ENCODE data around the gene CHST15.
"Not testable (repeated sequence)": the region's sequence is repeated elsewhere in the genome, so short reads cannot be mapped to it uniquely, and the experiment has no call there.

Gene CHST15

DNA sequence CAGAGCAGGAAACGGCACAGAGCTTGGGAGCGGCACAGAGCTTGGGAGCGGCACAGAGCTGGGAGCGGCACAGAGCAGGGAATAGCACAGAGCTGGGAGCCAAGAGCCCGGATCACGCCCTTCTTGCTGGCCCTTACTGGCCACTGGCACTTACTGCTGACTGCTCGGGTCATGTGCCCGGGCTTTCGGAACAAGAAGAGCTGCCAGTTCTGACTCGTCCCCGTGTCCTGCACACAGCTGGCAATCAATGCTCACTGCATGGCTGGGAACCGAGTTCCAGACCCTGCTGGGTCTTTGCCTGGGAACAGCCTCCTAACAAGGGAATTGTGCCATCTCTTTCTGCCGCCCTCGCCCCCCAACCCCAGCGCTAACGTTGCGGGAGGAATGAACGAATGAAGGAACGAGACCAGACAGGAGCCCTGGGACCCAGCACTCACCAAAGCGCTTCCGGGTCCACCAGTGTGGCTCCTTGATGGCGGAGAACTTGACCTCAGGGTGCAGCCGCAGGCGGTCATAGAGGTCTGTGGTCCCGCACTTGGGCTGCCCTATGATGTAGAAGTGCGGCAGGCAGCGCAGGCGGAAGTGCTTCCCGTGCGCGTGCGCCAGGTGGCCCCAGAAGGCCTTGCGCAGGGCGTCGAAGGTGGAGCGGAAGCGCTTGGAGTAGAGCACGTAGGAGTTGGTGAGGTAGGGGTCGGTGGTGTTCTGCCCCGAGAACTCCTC lies 49.1 kb downstream of the CHST15 start:
- no peak for DNase-seq (ENCODE audit: low read depth, low spot score)

DNA sequence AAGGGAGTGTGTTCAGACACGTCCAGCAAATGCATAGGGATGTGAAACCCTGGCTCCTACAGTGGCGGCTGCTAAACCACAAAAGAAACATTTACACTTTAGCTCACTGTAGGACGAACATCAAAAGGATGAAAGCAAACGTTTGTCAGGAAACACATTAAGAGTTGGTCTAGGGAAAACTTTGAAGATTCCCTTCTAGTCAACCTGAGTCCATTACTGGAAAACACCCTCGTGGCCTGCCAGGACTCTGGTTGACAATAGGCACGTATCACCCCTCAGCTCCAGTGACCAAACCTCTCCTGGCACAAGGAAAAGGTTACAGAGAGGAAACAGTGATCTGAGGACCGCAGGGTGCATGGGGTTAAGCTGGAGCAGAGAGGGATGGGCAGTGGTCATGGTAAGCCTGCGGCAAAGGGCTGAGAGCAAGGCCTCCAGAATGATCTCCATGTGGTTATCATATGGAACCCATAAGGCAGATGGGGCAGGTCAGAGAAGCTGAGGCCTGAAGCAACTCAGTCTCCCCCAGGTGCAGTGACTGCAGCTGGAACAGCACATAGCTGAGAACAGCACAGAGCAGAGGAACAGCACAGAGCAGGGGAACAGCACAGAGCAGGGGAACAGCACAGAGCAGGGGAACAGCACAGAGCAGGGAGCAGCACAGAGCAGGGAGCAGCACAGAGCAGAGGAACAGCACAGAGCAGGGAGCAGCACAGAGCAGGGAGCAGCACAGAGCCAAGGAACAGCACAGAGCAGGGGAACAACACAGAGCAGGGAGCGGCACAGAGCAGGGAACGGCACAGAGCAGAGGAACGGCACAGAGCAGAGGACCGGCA lies 49.9 kb downstream of the CHST15 start:
- no peak for DNase-seq (ENCODE audit: low read depth, low spot score)

DNA sequence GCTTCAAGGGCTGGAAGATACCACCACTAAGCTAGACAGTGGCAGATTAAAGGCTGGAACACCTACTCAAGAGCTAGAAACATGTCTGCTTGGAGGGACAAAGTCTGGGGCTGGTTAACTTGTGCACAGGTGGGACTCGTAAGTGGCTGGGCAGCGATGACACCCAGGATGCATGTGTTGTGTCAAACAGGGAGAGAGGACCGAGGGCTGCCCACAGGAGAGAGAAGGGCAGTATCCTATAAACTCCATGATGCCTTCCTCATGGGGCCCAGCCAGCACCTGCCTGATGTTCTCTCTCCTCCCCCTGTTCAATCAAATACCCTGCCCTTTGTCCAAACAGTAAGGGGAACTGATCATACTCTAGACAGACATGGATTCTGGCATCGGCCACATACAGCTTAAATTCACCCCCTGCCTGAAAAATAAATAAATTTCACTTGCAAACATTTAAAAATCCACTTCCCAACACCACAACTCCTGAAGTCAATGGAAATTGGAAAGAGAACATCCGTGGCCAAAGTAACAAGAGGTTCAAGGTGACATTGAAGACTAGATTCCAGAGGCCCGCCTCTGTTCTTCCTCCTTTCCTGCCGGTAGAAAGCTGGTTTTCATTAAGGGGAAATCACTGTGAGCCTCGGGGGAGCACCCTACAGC lies 50.6 kb downstream of the CHST15 start:
- DNase-seq (ENCODE audit: low read depth, low spot score): no peak

DNA sequence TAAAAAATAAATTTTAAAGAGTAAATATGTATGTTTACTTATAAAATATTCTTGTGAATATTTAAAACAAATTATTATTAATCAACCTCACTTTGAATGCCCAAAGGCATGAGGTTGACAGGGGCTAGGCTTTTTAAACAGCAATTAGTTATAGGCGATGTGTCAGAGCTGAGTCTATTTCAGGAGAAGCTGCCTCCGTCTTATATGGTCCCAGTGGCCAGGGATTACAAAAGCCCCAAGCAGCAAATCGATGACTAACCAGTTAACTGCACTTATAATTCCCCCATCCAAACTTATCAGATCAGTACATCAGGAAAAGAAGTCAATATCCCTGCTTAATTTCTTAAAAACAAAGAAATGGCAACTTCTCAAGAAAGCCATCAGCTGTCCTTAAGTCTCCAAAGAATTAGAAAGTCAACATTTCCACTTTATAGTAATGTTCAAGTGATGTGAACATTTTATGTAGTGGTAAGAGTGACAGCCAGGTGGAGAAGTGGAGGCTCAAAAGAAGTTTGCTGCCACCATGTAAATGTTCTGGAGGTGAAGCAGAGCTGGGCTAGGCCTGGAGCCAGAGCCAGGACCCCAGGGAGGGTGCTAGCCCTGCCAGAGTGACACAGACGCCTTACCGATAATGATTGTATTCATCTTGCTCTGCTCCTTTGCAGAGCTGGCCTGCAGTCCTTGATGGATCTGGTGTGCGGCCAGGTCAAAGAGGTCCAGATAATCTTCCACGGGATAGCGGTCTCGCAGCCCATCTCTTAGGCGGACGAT lies 51.5 kb downstream of the CHST15 start:
- DNase-seq (ENCODE audit: low read depth, low spot score): no peak

DNA sequence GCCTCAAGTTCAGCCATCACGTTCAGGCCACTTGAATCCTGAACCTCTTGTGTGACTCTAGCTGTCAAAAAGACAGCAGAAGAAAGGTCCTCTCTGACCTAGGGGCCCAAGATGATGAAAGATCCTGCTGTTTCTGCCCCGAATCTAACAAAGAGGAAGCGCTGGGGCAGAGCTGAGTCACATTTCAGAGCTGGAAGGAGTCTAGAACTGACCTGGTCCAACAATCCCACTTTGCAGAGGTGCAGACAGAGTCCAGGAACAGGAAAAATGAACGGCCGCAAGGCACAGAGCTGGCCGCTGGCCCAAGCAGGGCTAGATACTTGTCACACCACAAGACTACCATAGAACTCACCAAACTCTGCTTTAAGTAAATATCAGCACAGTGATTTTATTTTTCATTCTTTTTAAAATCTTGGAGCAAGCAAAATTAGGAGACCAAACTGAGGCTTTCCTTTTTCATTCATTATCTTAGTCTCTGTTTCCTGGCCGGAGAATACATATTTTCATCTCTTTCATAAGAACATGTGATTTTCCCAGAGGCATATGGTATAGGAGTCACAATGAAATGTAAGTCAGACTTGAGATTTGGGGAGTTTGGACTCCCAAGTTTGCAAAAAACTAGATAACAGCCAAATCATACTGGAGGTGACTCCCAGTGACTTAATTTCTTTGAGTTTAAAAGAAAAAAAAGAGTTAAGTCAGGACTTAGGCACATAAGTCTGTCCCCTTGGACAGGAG lies 52.8 kb downstream of the CHST15 start:
- no peak for DNase-seq (ENCODE audit: low read depth, low spot score)

DNA sequence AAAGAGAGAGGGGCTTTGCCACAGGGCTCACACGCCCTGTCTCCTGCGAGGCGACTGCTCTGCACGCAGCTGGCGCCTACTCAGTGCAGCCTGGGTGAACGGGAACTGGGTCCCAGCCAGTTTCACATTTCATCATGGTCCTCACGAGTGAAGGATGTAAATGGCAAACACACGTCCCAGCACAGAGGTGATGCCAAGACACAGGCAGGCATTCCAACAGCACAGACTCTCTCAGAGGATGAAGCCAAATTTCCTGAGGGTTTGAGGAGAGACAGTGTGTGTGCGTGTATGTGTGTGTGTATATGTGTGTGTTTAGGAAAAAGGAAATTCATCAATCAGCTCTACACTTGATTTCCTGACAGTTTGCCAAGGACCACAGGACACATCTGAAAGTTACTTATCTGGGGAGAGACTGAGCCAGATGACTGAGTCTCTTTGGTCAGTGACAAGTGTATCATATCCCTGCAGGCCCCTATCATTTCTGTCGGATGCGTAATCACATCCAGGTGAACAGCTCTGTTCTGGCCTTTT lies 53.9 kb downstream of the CHST15 start:
- DNase-seq (ENCODE audit: low read depth, low spot score): no peak

DNA sequence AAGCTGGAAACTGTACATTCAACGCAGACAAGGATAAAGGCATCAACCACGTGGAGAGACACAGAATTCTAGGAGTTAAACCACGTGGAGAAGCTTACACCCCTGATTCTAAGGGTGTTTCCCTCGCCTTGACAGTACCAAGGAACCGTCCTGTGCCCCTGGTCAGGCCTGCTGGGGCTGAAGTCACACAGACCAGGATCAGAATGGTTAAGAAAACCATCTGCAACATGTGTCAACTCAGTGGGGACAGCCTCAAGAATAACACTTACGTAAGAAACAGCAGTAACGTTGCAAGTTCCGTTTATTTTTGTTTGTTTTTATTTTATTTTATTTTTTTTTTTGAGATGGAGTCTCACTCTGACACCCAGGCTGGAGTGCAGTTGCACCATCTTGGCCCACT lies 55.6 kb downstream of the CHST15 start:
- DNase-seq (ENCODE audit: low read depth, low spot score): no peak

DNA sequence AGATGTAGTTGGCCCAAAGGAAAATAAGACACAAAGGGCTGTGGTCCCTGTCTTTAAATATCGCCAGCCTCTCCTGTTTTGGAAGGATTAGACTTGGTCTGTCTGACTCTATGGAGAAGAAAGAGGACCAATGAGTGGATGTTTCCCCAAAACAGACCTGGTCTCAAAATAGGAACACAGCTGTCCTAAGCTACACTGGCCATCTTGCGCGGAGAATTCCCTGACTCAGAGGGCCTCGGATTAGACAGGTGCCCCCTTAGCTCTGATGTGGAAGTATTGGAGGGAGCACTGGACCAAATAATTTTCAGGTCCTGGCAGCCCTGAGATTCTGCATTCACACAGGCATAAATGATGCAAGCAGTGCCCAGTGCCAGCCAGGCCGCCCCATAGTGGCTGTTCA lies 56.1 kb downstream of the CHST15 start:
- DNase-seq (ENCODE audit: low read depth, low spot score): no peak

DNA sequence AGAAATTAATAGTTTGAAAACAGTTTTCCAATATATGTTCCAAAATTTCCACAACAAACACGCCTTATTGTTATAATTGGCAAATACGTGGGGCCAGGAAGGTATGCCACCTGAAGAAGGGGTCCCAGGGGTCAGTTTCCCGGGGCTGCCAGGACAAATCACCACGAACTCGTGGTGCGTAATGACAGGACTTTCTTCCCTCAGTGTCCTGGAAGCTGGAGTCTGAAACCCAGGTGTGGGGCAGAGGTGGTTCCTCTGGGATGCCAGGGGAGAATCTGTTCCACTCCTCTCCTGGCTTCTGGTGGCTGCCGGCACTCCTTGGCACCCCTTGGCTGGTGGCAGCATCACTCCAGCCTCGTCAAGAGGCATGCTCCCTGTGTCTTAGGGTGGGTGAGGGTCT lies 56.7 kb downstream of the CHST15 start:
- no peak for DNase-seq (ENCODE audit: low read depth, low spot score)

DNA sequence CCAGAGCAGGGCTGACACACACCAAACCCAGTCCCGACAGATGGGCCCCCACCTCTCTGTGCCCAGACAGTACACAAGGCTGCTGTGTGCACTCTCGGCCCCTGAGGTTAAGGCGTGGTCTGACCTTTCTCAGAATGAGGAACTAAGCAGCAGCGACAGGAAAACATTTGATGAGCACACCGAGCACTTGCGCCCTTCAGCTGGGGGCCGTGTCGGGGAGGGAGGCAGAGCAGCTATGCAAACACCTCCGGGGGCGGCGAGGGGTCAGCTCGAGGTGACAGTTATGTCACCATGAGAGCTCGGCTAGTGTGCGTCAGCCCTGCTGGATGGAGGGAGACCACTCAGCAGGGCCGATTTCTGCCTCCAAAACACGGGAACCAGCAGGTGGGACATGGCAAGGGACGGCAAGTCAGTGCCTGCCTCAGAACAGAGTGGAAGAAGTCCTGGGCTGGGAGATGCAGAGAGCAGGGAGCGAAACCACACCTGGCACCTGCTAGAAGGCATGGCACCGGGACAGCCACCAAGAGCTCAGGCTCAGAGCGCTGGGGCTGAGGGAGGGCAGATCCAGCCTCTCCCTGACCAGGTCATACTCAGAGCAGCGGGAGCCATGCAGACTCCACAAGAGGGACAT lies 57.4 kb downstream of the CHST15 start:
- DNase-seq (ENCODE audit: low read depth, low spot score): peak; percentile 74

DNA sequence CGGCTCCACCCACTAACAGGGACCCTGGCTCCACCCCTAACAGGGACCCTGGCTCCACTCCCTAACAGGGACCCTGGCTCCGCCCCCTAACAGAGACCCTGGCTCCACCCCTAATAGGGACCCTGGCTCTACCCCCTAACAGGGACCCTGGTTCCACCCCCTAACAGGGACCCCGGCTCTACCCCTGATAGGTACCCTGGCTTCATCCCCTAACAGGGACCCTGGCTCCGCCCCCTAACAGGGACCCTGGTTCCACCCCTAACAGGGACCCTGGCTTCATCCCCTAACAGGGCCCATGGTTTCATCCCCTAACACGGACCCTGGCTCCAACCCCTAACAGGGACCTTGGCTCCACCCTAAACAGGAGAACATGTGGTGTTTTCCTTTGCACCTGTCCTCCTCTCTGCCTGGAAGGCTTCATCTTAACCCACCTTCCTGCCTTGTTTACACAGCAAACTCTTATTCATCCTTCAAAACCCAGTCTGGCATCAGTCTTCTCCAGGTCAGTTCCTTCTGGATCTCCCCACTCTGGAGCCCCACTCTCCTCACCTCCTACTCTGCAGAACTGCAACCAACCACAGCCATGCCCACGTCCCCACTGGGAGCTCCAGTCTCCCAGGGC lies 58.0 kb downstream of the CHST15 start:
- no peak for DNase-seq (ENCODE audit: low read depth, low spot score)

DNA sequence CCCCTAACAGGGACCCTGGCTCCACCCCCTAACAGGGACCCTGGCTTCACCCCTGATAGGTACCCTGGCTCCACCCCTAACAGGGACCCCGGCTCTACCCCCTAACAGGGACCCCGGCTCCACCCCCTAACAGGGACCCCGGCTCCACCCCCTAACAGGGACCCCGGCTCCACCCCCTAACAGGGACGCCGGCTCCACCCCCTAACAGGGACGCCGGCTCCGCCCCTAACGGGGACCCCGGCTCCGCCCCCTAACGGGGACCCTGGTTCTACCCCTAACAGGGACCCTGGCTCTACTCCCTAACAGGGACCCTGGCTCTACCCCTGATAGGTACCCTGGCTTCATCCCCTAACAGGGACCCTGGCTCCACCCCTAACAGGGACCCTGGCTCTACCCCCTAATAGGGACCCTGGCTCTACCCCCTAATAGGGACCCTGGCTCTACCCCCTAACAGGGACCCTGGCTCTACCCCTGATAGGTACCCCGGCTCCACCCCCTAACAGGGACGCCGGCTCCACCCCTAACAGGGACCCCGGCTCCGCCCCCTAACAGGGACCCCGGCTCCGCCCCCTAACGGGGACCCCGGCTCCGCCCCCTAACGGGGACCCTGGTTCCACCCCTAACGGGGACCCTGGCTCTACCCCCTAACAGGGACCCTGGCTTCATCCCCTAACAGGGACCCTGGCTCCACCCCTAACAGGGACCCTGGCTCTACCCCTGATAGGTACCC lies 58.7 kb downstream of the CHST15 start:
- DNase-seq (ENCODE audit: low read depth, low spot score): not testable (repeated sequence)

DNA sequence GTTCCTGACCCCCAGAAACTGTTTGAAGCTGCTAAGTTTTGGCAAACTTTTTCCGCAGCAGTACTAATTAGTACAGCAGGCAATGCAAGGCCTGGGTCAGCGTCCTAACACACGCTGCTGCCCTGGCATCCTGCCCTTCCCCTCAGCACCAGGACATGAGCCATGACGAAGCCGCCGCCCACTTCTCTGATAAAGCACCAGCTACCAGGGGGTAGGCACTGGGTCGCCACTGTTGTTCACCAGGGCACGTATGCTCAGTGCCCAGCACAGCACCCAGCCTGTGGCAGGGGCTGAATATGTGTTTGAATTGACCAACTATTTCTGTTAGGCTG lies 59.5 kb downstream of the CHST15 start:
- DNase-seq (ENCODE audit: low read depth, low spot score): no peak

DNA sequence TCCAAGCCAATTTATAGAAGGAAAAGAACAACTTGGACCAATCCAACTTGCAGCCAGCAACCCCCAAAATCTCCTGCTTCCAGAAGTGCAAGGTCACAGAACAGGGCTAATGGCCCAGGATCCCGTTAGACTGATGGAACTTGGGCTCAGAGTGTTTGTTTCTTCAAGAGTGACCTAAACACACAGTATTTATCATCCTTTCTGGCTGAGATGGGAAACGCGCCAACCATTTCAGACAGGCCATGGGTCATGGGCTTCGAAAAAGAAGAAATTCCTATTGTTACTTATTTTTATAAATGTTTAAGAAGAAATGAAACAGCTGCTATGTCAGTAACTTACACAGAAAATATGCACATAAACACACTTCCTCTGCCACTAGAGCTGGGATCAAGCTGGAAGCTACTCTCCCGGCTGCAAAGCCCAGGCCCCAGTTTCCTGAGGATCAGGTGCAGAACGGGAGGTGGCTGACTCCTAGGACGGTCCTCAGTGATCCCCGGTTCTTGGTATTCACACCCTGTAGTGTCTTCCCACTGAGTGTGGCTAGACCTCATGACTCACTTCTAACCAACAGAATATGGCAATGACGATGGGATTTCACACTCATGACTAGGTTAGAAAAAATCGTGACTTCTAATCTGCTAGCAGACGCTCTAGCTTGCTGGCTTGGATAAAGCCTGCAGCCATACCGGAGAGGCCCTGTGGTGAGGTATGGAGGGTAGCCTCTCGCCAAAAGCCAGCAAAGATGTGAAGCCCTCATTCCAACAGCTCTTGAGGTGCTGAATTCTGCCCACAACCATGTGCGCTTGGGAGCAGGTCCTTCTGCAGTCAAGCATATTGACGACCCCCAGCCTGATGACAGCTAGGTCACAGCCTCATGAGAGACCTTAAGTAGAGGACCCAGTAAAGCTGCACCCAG lies 60.2 kb downstream of the CHST15 start:
- DNase-seq (ENCODE audit: low read depth, low spot score): no peak

DNA sequence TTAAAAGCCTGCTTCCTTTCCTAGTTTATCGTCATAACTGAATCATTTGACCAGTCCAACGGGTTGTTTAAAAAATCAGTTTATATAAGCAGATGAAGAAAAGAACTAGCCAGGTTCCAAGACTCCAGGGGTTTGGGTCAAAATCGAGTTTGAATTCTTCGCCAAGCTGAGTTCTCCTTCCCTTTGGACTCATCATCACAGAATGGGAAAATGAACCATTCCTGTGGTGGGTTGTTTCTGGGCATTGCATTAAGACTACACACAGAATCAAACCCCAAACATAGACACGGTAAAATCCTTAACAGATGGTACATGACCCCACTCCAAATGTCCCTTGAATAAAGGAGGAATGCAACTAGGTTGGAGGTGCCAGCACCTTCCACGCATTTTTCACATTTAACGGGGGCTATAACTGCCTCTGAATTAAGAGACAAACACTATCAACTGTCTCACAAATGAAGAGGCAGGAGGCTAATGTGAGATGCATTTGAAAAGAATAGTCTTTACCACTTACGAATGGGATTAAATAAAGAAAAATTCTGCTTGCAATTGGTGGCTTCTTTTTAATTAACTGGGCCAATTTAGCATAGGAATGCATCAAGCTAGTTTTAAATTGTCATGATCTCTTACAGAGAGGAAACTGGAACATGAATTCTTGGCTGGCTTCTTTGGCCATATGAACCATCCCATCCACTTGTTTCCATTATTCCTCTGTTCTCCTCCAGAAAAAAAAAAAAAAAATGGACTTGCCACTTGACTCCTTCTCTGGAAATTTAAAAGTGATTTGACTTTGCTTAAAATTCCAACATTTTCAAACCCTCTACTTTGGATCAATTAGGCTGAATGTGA lies 61.1 kb downstream of the CHST15 start:
- no peak for DNase-seq (ENCODE audit: low read depth, low spot score)

DNA sequence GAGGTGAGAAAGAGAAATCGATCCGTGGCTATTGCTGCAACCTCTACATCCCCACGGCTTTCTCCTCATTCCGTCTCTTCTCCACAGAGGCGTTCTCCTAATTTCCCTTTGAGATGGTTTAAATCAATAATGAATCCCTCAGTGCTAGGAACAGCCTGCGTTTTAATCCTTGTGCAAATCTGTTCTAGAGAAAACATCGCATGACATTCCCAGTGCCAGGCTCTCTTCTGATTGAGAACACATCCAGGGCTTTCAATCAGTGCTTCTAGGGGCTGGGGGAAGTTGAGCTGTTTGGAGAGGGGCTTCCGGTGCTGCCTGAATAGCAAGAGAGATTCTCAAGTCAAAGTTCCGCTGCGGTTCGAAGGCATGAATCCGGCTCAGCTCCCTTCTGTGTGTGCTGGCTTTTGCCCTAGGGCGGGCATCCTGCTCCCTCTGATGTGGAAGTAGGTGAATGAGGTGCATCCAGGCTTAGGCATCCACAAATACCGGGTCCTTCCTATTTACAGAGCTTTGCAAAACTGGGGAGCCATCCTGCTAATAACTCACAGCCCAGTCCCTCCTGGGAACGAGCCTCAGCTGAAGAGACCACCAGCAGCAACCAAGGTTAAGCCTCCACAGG lies 62.8 kb downstream of the CHST15 start:
- no peak for DNase-seq (ENCODE audit: low read depth, low spot score)

DNA sequence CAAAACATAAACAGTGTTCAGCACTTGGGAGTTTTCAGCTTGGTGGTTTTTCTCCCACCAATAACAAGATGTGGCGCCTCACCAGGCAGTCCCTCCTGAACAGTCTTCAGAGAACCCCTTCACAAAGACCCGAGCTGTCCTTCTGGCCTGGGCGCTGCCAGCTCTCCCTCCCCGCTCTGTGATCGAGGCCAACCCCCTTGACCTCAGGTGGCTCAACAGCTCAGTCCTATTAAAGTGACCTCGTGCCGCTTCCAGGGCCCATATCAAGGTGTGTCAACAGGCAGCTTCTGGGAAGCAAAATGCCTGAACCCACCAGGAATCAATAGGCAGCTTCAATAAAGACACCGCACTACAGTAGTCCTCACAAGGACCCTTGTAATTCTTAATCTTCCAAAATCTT lies 63.3 kb downstream of the CHST15 start:
- no peak for DNase-seq (ENCODE audit: low read depth, low spot score)

Measured in ELF-1 (cell line).